Measurements from ENCODE around the gene CEP104. TPM values are rescaled to one million over a fixed set of nuclear protein-coding genes. Genes with fewer than 3 reads are reported as not detected.

Gene CEP104
- total and polyA plus RNA-seq, 2 experiments from 2014 or later, result 20.5 to 32.2 TPM

GRCh38 chr1:3762151-3762872 is 94.7 kb downstream of the CEP104 start (continued):
- TF ChIP-seq JUNB (IDR thresholded peaks at IDR 0.05; ENCODE audit: unreplicated experiment) (no peak), CREB1 (CRISPR knock-in tag; IDR thresholded peaks at IDR 0.05; ENCODE audit: low read depth) (no peak), ZNF331 (CRISPR knock-in tag; IDR thresholded peaks at IDR 0.05; ENCODE audit: low read depth) (no peak), NANOG (IDR thresholded peaks at IDR 0.05; ENCODE audit: borderline replicate concordance) (no peak), POLR2AphosphoS5 (IDR thresholded peaks at IDR 0.05; ENCODE audit: low read depth) (no peak)

Small RNA genes lying within 50 kb of the gene (small RNA-seq; reads per million reads assigned to genes)
- not detected for gene RN7SL574P (ENCODE audit: low replicate concordance)

Other genes starting within 250 kb of the CEP104 start
- 15.4 and 21.4 TPM in 2 replicates for gene MEGF6, start 245.7 kb downstream of the CEP104 start, total RNA-seq (2014; rRNA removed; shearing (Covaris generic))
- 4.0 and 4.7 TPM in 2 replicates for gene MEGF6, start 245.7 kb downstream of the CEP104 start, polyA plus RNA-seq (2016; fragmentation: Nextera tagmentation; extraction: Ambion mirVana)
- 20.3 and 24.4 TPM in 2 replicates for gene TPRG1L, start 232.2 kb downstream of the CEP104 start, total RNA-seq (2014; rRNA removed; shearing (Covaris generic))
- 6.2 and 6.6 TPM in 2 replicates for gene TPRG1L, start 232.2 kb downstream of the CEP104 start, polyA plus RNA-seq (2016; fragmentation: Nextera tagmentation; extraction: Ambion mirVana)
- gene WRAP73, start 207.1 kb downstream of the CEP104 start, total RNA-seq (2014; rRNA removed; shearing (Covaris generic)), result 40.8 and 43.3 TPM in 2 replicates
- gene WRAP73, start 207.1 kb downstream of the CEP104 start, polyA plus RNA-seq (2016; fragmentation: Nextera tagmentation; extraction: Ambion mirVana), result 22.6 and 24.4 TPM in 2 replicates
- gene TP73, start 204.7 kb downstream of the CEP104 start, total RNA-seq (2014; rRNA removed; shearing (Covaris generic)), result 1.8 and 3.4 TPM in 2 replicates
- gene TP73, start 204.7 kb downstream of the CEP104 start, polyA plus RNA-seq (2016; fragmentation: Nextera tagmentation; extraction: Ambion mirVana), result 1.4 and 1.8 TPM in 2 replicates
- 0.45 TPM in 1 of 2 replicates, not detected in the other for gene CCDC27, start 104.8 kb downstream of the CEP104 start, total RNA-seq (2014; rRNA removed; shearing (Covaris generic))
- 0.18 TPM in 1 of 2 replicates, not detected in the other for gene CCDC27, start 104.8 kb downstream of the CEP104 start, polyA plus RNA-seq (2016; fragmentation: Nextera tagmentation; extraction: Ambion mirVana)
- gene SMIM1, start 84.5 kb downstream of the CEP104 start, total RNA-seq (2014; rRNA removed; shearing (Covaris generic)), result 3.2 TPM in 1 of 2 replicates, not detected in the other
- 7.2 and 12.0 TPM in 2 replicates for gene SMIM1, start 84.5 kb downstream of the CEP104 start, polyA plus RNA-seq (2016; fragmentation: Nextera tagmentation; extraction: Ambion mirVana)
- 75.7 and 76.8 TPM in 2 replicates for gene LRRC47, start 60.7 kb downstream of the CEP104 start, total RNA-seq (2014; rRNA removed; shearing (Covaris generic))
- gene LRRC47, start 60.7 kb downstream of the CEP104 start, polyA plus RNA-seq (2016; fragmentation: Nextera tagmentation; extraction: Ambion mirVana), result 15.8 and 17.2 TPM in 2 replicates
- gene DFFB, start 265 bp upstream of the CEP104 start, total RNA-seq (2014; rRNA removed; shearing (Covaris generic)), result 12.6 and 18.1 TPM in 2 replicates
- gene DFFB, start 265 bp upstream of the CEP104 start, polyA plus RNA-seq (2016; fragmentation: Nextera tagmentation; extraction: Ambion mirVana), result 4.4 and 6.5 TPM in 2 replicates
- 28.7 and 30.8 TPM in 2 replicates for gene C1orf174, start 43.1 kb upstream of the CEP104 start, total RNA-seq (2014; rRNA removed; shearing (Covaris generic))
- gene C1orf174, start 43.1 kb upstream of the CEP104 start, polyA plus RNA-seq (2016; fragmentation: Nextera tagmentation; extraction: Ambion mirVana), result 26.3 and 28.5 TPM in 2 replicates

All from GM23338 (cell line).